ENCODE data around the gene RSPH1.
"Not testable (repeated sequence)": the region's sequence is repeated elsewhere in the genome, so short reads cannot be mapped to it uniquely, and the experiment has no call there.

RSPH1 gene

DNA sequence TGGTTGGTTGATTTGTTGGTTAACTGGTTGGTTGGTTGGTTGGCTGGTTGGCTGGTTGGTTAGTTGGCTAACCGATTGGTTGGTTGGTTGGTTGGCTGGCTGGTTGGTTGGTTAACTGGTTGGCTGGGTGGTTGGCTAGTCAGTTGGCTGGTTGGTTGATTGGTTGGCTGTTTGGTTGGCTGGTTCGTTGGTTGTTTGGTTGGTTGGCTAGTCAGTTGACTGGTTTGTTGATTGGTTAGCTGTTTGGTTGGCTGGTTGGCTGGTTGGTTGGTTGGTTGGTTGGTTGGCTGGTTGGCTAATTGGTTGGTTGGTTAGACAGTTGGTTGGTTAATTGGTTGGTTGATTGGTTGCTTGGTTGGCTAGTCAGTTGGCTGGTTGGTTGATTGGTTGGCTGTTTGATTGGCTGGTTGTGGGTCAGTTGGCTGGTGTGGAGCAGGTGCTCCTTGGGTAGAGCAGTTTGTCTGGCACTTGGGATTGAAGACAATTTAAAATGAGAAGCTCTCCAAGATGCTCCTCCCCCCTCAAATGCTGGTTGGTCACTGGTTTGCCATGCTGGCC, 6.9 kb downstream of the RSPH1 start:
- DNase-seq (ENCODE audit: low read depth in 2 of 3, low spot score in 2 of 3) = no peak

- no peak for DNase-seq (ENCODE audit: low read depth in 2 of 3, low spot score in 2 of 3)
Measured at GRCh38 chr21:42486531-42486930, 9.5 kb downstream of the RSPH1 start.

GRCh38 chr21:42486072-42486471, 10.0 kb downstream of the RSPH1 start:
- DNase-seq (ENCODE audit: low read depth in 2 of 3, low spot score in 2 of 3) = no peak

- DNase-seq (ENCODE audit: low read depth in 2 of 3, low spot score in 2 of 3) = no peak
Measured at GRCh38 chr21:42484966-42485365, 11.1 kb downstream of the RSPH1 start.

DNA sequence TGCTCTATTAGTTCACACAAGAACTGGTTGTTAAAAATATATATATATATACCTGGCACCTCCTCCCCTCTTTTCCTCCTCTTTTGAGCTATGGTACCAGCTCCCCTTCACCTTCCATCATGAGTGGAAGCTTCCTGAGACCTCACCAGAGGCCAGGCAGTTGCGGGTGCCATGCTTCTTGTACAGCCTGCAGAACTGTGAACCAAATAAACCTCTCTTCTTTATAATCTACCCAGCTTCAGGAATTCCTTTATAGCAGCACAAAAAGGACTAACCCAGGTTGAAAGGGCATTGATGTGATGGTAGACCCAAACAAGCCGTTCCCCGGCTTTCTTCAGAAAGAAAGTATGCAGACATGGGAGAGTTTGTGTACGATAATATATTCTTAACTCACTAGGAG, 14.9 kb downstream of the RSPH1 start:
- DNase-seq (ENCODE audit: low read depth in 2 of 3, low spot score in 2 of 3) = no peak

DNA sequence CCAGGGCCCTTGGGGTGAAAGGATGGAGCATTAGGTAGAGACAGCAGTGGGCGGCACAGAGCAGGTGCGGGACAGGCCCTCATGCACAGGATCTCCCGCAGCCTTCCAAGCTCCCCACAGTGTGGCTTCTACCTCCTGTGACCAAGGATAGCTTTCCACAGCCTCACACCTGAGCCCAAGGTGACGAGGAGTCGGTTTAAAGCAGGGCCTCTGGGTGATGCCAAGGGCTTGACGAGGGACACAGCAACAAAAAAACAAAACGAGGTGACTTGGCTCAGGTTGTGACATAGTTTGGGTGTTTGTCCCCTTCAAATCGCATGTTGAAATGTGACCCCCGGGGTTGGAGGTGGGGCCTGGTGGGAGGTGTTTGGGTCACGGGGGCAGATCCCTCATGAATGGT, 15.3 kb downstream of the RSPH1 start:
- no peak for DNase-seq (ENCODE audit: low read depth in 2 of 3, low spot score in 2 of 3)

GRCh38 chr21:42479582-42479981, 16.4 kb downstream of the RSPH1 start:
- no peak for DNase-seq (ENCODE audit: low read depth in 2 of 3, low spot score in 2 of 3)

DNA sequence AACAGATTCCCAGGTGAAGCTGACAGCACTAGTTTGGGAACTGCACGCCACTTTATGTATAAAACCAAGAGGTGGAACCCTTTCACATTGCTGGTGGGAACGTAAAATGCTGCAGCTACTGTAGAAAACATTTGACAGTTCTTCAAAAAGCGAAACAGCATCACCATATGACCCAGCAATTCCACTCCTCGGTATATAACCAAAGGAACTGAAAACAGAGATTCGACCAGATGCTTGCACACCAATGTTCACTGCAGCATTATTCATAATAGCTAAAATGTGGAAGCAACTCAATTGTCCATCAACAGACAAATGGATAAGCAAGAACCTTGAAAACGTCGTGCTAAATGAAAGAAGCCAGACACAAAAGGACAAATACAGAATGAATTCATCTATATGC, 17.5 kb downstream of the RSPH1 start:
- no peak for DNase-seq (ENCODE audit: low read depth in 2 of 3, low spot score in 2 of 3)

- no peak for DNase-seq (ENCODE audit: low read depth in 2 of 3, low spot score in 2 of 3)
Measured at GRCh38 chr21:42476388-42477331, 19.4 kb downstream of the RSPH1 start.

DNA sequence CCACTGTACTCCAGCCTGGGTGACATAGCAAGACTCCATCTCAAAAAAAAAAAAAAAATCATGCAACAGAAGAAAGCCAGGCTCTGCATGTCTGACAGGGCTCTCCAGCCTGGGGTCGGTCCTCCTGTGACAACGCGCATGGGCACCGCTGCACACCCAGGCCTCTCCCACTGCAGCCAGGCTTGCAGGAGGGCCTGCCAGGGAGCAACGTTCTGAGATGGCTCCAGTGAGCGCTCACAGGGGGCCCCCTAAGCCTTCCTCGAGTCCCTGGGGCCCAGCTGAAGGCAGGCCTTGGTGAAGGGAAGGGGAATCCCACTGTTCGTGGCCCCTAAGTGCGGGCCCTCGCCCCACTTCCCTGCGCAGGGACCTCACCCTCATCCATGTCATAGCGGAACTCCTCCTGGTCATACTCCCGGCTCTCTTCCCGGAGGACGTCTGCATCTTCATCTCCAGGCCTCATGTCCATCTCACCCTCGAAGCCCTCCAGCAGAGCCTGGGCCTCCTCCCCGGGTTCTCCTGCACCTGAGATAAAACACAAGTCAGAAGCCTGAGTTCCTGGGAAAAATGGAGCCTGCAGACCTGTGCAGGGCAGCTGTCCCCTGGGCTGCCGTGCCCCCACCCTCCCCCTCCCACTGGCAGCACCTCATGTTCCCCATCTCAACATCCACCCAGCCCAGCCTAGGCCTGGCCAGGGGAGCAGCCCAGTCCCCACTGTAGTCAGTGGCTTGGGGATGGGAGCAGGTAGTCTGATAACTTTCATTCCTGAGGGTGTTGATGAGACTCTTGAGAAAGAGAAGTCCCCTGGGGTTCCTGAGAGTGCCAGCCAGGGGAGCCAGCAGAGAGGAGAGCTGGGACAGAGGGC, 20.3 kb downstream of the RSPH1 start:
- DNase-seq (ENCODE audit: low read depth in 2 of 3, low spot score in 2 of 3) = no peak

DNA sequence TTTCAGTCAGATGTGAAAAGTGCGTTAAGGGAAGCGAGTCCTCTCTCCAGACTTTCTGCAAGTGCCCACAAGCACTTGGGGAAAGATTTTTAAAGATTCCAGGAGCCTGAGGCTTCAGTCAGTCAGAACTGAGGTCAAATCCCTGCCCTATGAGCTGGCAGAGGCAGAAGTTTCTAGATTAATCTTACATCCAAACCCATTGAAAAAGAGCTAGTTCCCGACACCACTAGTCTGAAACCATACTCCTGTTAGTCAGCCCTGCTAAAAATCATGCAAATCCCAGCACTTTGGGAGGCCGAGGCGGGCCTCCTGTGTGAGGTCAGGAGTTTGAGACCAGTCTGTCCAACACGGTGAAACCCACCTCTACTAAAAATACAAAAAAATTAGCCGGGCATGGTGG, 21.0 kb downstream of the RSPH1 start:
- no peak for DNase-seq (ENCODE audit: low read depth in 2 of 3, low spot score in 2 of 3)

- DNase-seq (ENCODE audit: low read depth in 2 of 3, low spot score in 2 of 3) = no peak
Measured at GRCh38 chr21:42474043-42474831, 21.8 kb downstream of the RSPH1 start.

DNA sequence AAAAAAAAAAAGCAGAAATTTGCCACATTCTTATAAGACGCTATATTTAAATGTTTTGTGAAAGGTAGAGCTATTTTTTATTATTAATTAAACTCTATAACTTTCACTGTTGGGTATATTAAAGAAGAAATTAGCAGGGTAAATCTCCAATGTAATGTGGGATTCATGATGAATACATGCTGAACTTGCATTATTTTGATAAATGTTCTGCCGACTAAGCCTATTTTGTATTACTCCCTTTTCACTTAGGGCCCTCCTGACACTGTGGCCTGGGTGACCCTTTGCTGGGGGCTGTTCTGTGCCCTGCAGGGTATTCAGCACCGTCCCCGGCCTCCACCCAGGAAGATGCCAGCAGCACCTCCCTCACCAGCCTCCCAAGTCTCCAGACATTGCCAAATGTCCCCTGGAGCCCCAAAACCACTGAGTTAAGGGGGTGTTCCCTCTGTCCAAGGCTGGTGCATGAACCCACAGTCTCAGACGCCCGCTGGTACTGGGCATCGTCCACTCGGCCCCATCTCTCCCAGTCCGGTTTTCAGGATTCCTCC, 22.5 kb downstream of the RSPH1 start:
- DNase-seq (ENCODE audit: low read depth in 2 of 3, low spot score in 2 of 3) = no peak

DNA sequence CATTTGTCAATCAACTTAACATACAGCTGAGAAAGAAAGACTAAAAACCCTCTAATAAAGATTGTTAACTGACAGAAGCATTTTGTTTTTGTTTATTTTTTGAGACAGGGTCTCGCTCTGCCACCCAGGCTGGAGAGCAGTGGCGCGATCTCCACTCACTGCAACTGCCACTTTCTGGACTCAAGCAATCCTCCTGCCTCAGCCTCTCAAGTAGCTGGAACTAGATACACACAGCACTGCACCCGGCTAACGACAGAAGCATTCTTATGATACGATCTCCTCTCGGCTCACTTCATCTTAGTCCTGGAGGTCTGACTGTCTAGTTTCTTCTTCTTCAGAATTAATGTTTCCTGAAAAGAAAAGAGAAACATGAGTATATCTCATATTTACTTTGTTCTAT, 23.5 kb downstream of the RSPH1 start:
- no peak for DNase-seq (ENCODE audit: low read depth in 2 of 3, low spot score in 2 of 3)

DNA sequence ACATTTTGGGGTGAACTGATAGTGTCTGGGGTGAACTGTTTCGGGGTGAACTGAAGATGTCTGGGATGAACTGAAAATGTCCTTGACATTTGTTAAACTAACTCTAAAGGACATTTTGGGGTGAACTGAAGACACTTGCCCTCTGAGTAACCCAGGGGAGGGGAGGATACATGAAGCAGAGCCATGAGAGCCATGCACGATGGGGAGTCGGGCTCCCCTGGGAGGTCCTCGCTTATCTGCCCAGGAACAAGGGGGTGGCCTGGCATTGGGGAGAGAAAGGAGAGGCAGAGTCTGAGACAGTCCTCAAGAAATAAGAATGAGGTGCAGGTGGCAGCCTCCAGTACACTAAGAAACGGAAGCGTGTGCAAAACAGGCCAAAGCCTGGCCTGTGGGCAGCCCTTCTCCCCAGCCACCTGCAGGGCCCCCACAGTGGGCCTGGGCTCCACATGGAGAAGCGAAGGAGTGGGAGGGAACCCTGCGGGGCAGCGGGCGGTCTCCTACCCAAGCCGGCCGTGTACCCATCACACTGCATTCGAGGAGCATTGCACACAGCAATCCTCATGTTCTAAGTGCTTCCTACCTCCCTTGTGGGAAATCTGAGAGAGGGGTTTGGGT, 24.2 kb downstream of the RSPH1 start:
- no peak for DNase-seq (ENCODE audit: low read depth in 2 of 3, low spot score in 2 of 3)

DNA sequence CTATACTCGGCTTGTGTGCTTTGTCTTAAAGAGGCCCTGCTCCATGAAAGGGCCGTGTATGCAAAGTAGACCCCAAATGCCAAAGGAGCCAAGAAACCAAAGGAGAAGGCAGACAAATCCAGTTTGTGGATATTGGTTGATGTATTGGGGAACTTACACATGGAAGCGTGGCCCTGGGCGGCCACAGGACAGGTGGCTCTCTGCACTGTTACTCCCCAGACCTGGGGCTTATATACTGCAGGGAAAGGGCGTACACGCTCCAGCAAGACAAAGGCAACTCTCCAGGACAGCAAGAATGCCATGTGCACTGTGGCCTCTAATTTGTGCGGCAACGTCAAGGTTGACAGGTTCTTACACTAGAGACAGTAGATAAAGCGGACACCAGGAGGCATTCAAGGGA, 24.8 kb downstream of the RSPH1 start:
- no peak for DNase-seq (ENCODE audit: low read depth in 2 of 3, low spot score in 2 of 3)

DNA sequence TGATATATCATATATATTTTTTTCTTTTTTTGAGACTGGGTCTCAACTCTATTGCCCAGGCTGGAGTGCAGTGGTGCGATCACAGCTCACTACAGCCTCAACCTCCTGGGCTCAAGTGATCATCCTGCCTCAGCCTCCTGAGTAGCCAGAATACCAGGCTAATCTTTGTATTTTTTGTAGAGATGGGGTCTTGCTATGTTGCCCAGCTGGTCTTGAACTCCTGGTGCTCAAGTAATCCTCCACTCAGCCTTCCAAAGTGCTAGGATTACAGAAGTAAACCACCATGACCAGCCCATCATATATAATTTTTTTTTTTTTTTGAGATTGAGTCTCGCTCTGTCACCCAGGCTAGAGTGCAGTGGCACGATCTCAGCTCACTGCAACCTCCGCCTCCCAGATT, 26.3 kb downstream of the RSPH1 start:
- not testable (repeated sequence) for DNase-seq (ENCODE audit: low read depth in 2 of 3, low spot score in 2 of 3)

- DNase-seq (ENCODE audit: low read depth in 2 of 3, low spot score in 2 of 3) = no peak
Measured at GRCh38 chr21:42469272-42469671, 26.8 kb downstream of the RSPH1 start.

DNA sequence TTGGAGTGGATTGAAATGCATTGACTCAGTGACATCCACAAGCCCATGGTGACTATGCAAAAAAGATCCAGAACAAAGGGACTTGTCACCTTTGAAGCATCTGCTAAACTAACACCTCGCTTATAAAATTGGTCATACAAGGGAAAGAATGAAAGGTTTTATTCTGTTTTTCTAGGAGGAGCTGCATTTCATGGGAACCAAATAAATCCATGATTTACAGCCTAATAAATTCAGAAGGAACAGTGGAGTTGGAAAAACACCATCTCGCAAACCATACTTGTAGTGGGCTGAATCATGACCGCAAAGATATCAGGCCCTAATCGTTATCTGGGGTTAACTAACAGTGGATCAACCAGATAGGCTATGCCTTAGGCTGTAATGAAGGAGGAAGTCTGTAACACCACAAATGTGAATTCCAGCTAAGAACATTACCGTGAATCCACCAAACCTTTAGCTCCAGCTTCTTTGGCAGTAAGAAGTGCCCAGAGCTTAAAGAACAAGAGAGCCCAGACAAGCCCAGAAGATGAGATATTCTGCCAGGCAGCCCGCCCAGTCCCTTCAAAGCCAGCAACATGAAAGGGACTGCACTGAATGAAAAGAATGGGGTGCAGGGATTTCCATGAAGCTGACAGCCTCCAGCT, 27.4 kb downstream of the RSPH1 start:
- DNase-seq (ENCODE audit: low read depth in 2 of 3, low spot score in 2 of 3) = no peak

Measured in activated CD8-positive, alpha-beta memory T cell treated with anti-CD3 and anti-CD28 coated beads for 48 hours (primary cell).